OCI-LY7 (cell line): ENCODE results near the gene SPINT1. TPM values are rescaled to one million over a fixed set of nuclear protein-coding genes. Genes with fewer than 3 reads are reported as not detected.

Experiments
- BruUV-seq: library from RNA; stranded (reverse); fragments of 400-500 nt; replicated peaks from 2 replicates; lab custom pipeline; 2021; lab: Mats Ljungman, UMichigan
- CTCF ChIA-PET: fragments of 300-600 bp; sonication (Branson Sonifier 250); formaldehyde crosslinking; loops from one replicate; lab custom pipeline; 2022; ENCODE audit warnings: antibody characterized with exemption; ENCODE audit not compliant: unreplicated experiment; lab: Charles Lee
- POLR2A ChIA-PET: fragments of 300-600 bp; sonication (Branson Sonifier 250); formaldehyde crosslinking; loops from one replicate; lab custom pipeline; 2022; ENCODE audit warnings: antibody characterized with exemption; lab: Charles Lee
- DNase-seq: peaks from one replicate; pipeline ENCODE4 v3.0.0-alpha.2; 2015; ENCODE audit warnings: low spot score
- H2AFZ ChIP-seq: fragments of 200-600 bp; sonication (generic), shearing (Covaris generic); 2 replicates; pipeline ENCODE4 v1.6.1; 2014; ENCODE audit warnings: mild to moderate bottlenecking, antibody characterized with exemption, low read length, moderate library complexity
- H3K27ac ChIP-seq: fragments of 200-600 bp; sonication (generic); 2 replicates; pipeline ENCODE4 v1.5.1; 2014; ENCODE audit warnings: mixed run types, low read depth, mild to moderate bottlenecking, moderate library complexity, low read length, inconsistent platforms; ENCODE audit not compliant: poor library complexity, severe bottlenecking
- H3K36me3 ChIP-seq: fragments of 200-600 bp; sonication (generic); 2 replicates; pipeline ENCODE4 v1.6.1; 2014; ENCODE audit warnings: mild to moderate bottlenecking, antibody characterized with exemption, low read length, moderate library complexity, mixed read lengths; ENCODE audit not compliant: insufficient read depth
- H3K4me1 ChIP-seq: fragments of 200-600 bp; sonication (generic); 2 replicates; pipeline ENCODE4 v1.5.1; 2014; ENCODE audit warnings: mild to moderate bottlenecking, low read length; ENCODE audit not compliant: insufficient read depth, poor library complexity, severe bottlenecking
- H3K4me2 ChIP-seq: fragments of 200-600 bp; sonication (generic); 2 replicates; pipeline ENCODE4 v1.6.1; 2014; ENCODE audit warnings: mild to moderate bottlenecking, low read length
- H3K4me3 ChIP-seq: fragments of 200-600 bp; sonication (generic); 2 replicates; pipeline ENCODE4 v1.5.1; 2014; ENCODE audit warnings: mild to moderate bottlenecking, low read depth, low read length; ENCODE audit not compliant: poor library complexity, severe bottlenecking
- H3K79me2 ChIP-seq: fragments of 200-600 bp; sonication (generic); 2 replicates; pipeline ENCODE4 v1.6.1; 2016; ENCODE audit warnings: low read depth, mild to moderate bottlenecking, low read length, moderate library complexity, mixed read lengths; ENCODE audit not compliant: insufficient read depth
- H3K9me2 ChIP-seq: fragments of 200-600 bp; sonication (generic); 2 replicates; pipeline ENCODE4 v1.6.1; 2016; ENCODE audit warnings: mild to moderate bottlenecking, low read length, mixed read lengths; ENCODE audit not compliant: insufficient read depth
- H3K9me3 ChIP-seq: fragments of 200-600 bp; sonication (generic); 2 replicates; pipeline ENCODE4 v1.6.1; 2014; ENCODE audit warnings: mild to moderate bottlenecking, mixed run types, low read length, mixed read lengths
- H4K20me1 ChIP-seq: fragments of 200-600 bp; sonication (generic); 2 replicates; pipeline ENCODE4 v1.6.1; 2014; ENCODE audit warnings: mild to moderate bottlenecking, antibody characterized with exemption, low read length, moderate library complexity, mixed read lengths; ENCODE audit not compliant: insufficient read depth
- EZH2phosphoT487 ChIP-seq: fragments of 200-600 bp; sonication (generic); IDR thresholded peaks from 2 replicates; pipeline ENCODE4 v1.6.1; 2018; ENCODE audit warnings: low read depth, borderline replicate concordance, mild to moderate bottlenecking, mixed run types, antibody characterized with exemption, low read length, moderate library complexity, mixed read lengths
- intact Hi-C: fragments of 100-400 bp; cut with micrococcal nuclease; formaldehyde crosslinking; loops from one replicate; pipeline ENCODE4 v1.10.0; 2022; ENCODE audit not compliant: unreplicated experiment
- total RNA-seq, 2 experiments: library from RNA; depleted of rRNA in 1 of 2; stranded (reverse); fragments of >200 nt in 1 of 2; shearing (Covaris generic) in 1 of 2; gene quantifications; 2 replicates each; pipeline ENCODE4 v1.2.3, GENCODE V29; 2014 to 2022
- TF ChIP-seq, protein P1 (sequence below): fragments of 200-600 bp; sonication (generic); conservative IDR thresholded peaks from 2 replicates; pipeline ENCODE4 v1.5.1; 2014; ENCODE audit warnings: mild to moderate bottlenecking, antibody characterized with exemption, low read length, moderate library complexity, mixed read lengths

The SPINT1 gene
- total RNA-seq, 2 experiments from 2014 or later, result 2.4 TPM; not detected in 1

DNA sequence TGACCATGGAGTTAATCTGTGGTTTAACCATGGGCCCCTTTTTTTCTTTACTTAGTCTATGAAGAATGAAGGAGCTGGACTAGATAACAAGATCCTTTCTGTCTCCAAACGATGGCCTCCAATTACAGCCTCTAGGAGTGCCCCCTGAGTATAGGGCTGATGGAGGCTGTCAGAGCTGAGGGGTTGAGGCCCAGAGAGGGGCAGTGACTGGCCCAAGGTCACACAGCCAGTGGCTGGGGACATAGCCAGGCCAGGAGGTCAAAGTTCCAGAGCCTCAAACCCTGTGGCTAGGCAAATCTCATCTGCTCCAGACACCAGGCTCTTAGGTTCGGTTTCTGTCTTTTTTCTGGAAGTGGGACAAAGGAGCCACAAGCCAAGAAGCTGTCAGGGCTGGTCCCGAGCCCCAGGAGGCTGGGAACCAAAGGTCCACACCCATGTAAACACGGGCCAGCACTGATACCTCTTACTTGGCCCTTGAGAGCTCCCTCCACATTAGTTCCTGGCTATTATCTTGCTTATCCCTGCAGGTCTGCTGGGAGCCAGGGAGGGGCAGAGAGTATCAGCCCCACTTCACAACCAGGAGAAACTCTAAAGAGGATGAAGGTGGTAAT is 19.9 kb downstream of the SPINT1 start:
- ChIA-PET CTCF (no interaction called here), POLR2A (no interaction called here)
- Histone ChIP-seq H3K4me1 (peaks cover 7% of the 10 kb centered on the region), H2AFZ (no peak overlapping the region), H3K9me3 (no peaks in the 10 kb centered on the region), H3K9me2 (no peaks in the 10 kb centered on the region), H3K4me2 (no peak overlapping the region), H3K27ac (no peak overlapping the region), H3K36me3 (no peaks in the 10 kb centered on the region), H3K4me3 (no peak overlapping the region), H4K20me1 (no peaks in the 10 kb centered on the region), H3K79me2 (no peaks in the 10 kb centered on the region)
- no peak for DNase-seq
- no peak for TF ChIP-seq EZH2phosphoT487
- TF ChIP-seq, protein P1, sequence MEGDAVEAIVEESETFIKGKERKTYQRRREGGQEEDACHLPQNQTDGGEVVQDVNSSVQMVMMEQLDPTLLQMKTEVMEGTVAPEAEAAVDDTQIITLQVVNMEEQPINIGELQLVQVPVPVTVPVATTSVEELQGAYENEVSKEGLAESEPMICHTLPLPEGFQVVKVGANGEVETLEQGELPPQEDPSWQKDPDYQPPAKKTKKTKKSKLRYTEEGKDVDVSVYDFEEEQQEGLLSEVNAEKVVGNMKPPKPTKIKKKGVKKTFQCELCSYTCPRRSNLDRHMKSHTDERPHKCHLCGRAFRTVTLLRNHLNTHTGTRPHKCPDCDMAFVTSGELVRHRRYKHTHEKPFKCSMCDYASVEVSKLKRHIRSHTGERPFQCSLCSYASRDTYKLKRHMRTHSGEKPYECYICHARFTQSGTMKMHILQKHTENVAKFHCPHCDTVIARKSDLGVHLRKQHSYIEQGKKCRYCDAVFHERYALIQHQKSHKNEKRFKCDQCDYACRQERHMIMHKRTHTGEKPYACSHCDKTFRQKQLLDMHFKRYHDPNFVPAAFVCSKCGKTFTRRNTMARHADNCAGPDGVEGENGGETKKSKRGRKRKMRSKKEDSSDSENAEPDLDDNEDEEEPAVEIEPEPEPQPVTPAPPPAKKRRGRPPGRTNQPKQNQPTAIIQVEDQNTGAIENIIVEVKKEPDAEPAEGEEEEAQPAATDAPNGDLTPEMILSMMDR, result no peak
- intact Hi-C loops, result no loop called here
- BruUV-seq, result no TSS peak

DNA sequence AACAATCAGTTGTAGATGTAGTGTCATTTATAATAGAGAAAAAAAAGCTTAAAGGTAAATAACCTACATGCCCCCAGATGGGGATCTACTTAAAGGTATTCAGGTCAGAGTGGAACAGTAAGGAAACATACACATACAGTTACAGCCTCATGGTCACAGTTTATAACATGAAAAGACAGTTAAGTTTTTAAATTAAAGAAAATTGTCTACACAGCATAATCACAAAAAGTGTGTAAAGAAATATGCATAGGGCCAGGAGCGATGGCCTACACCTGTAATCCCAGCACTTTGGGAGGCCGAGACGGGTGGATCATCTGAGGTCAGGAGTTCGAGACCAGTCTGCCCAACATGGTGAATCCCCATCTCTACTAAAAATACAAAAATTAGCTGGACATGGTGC is 23.4 kb downstream of the SPINT1 start:
- Histone ChIP-seq H3K4me3 (no peak overlapping the region), H3K79me2 (no peaks in the 10 kb centered on the region), H2AFZ (no peak overlapping the region), H3K4me1 (peaks cover 13% of the 10 kb centered on the region), H4K20me1 (no peaks in the 10 kb centered on the region), H3K27ac (no peak overlapping the region), H3K4me2 (no peak overlapping the region), H3K9me2 (no peaks in the 10 kb centered on the region), H3K9me3 (no peaks in the 10 kb centered on the region), H3K36me3 (no peaks in the 10 kb centered on the region)
- no peak for DNase-seq
- ChIA-PET CTCF (no interaction called here), POLR2A (no interaction called here)
- no peak for TF ChIP-seq EZH2phosphoT487
- no TSS peak for BruUV-seq
- intact Hi-C loops, result no loop called here

DNA sequence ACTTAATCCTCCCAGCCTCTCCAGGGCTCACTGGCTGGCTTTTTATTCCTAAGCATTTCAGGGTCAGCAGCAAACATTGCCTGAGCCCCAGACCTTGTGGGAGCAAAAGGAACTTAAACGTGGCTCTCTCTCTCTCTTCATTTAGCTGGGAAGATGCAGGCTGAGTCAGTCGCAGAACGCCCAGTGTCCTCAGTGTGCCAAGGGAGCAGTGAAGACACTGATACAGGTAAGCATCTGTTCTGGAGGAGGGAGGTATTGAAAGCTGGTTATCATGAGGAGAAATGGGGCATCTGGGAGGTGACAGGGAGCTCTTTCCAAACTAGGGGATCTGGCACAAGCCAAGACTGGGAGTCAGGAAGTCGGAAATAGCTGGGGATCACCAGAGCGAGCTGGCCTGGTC is 25.8 kb downstream of the SPINT1 start:
- no peak overlapping the region for H2AFZ ChIP-seq
- no TSS peak for BruUV-seq
- H3K9me3 ChIP-seq, result no peaks in the 10 kb centered on the region
- no peaks in the 10 kb centered on the region for H3K36me3 ChIP-seq
- intact Hi-C loops, result no loop called here
- DNase-seq, result no peak
- no peaks in the 10 kb centered on the region for H3K9me2 ChIP-seq
- H3K79me2 ChIP-seq, result no peaks in the 10 kb centered on the region
- H3K4me2 ChIP-seq, result no peak overlapping the region
- TF ChIP-seq, protein P1, result no peak
- no peak for TF ChIP-seq EZH2phosphoT487
- H3K4me1 ChIP-seq, result peaks cover 22% of the 10 kb centered on the region
- H3K27ac ChIP-seq, result no peak overlapping the region
- no peaks in the 10 kb centered on the region for H4K20me1 ChIP-seq
- ChIA-PET CTCF (interaction anchor here (0.6 to 2.9 kb wide), 3 partner anchors 12 to 374 kb away, joined by 3 to 23 read pairs (median 3); partner anchors contain the start of gene VPS18), POLR2A (no interaction called here)
- no peak overlapping the region for H3K4me3 ChIP-seq
